H1 (cell line): ENCODE measurements around the gene WDR3. TPM values are rescaled to one million over a fixed set of nuclear protein-coding genes. Genes with fewer than 3 reads are reported as not detected.

Experiments used
- CTCF ChIA-PET: fragments of 300-600 bp; sonication (Branson Sonifier 250); formaldehyde crosslinking; loops from one replicate; lab custom pipeline; 2021; ENCODE audit not compliant: partially characterized antibody; lab: Charles Lee
- POLR2A ChIA-PET: fragments of 300-600 bp; sonication (Branson Sonifier 250); formaldehyde crosslinking; loops from one replicate; lab custom pipeline; 2021; ENCODE audit warnings: inconsistent platforms; ENCODE audit not compliant: partially characterized antibody; lab: Charles Lee
- DNase-seq, 2 experiments: peaks; one replicate each; pipeline versions ENCODE4 v3.0.0 to v3.0.0-alpha.2; 2010 to 2022; ENCODE audit warnings: low spot score in 2 of 2, low read depth in 1 of 2, mixed read lengths in 1 of 2
- FAIRE-seq: peaks from 2 replicates; lab custom pipeline; 2011; peaks lifted over from hg19 to GRCh38; lab: Jason Lieb, UNC
- H2AFZ ChIP-seq: 2 replicates; pipeline ENCODE4 v1.8.1; 2012; ENCODE audit warnings: low read length, inconsistent platforms
- H2AK5ac ChIP-seq: 2 replicates; pipeline ENCODE4 v1.6.1; 2013; ENCODE audit warnings: low read depth, low read length
- H2BK120ac ChIP-seq: replicated peaks from 2 replicates; pipeline ENCODE3; 2013; ENCODE audit warnings: low read depth, low read length, inconsistent platforms
- H2BK12ac ChIP-seq: 2 replicates; pipeline ENCODE4 v1.6.1; 2013; ENCODE audit warnings: low read depth, low read length
- H2BK15ac ChIP-seq: 2 replicates; pipeline ENCODE4 v1.6.1; 2013; ENCODE audit warnings: low read length
- H2BK20ac ChIP-seq: 2 replicates; pipeline ENCODE4 v1.6.1; 2013; ENCODE audit warnings: low read length
- H2BK5ac ChIP-seq: 2 replicates; pipeline ENCODE4 v1.6.1; 2013; ENCODE audit warnings: low read depth, low read length
- H3K14ac ChIP-seq: 2 replicates; pipeline ENCODE4 v1.6.1; 2013; ENCODE audit warnings: inconsistent platforms; ENCODE audit not compliant: insufficient read length
- H3K18ac ChIP-seq: 2 replicates; pipeline ENCODE4 v1.6.1; 2013; ENCODE audit warnings: low read length; ENCODE audit errors: extremely low read depth
- H3K23ac ChIP-seq: 2 replicates; pipeline ENCODE4 v1.6.1; 2013; ENCODE audit warnings: inconsistent platforms; ENCODE audit not compliant: insufficient read length
- H3K23me2 ChIP-seq: 2 replicates; pipeline ENCODE4 v1.6.1; 2013; ENCODE audit warnings: low read depth, low read length
- H3K27ac ChIP-seq: 2 replicates; pipeline ENCODE4 v1.6.1; 2011; ENCODE audit warnings: low read depth, low read length, inconsistent platforms
- H3K27me3 ChIP-seq, 4 experiments: replicated peaks in 1 of 4; 1 replicate in 1 of 4; 2 replicates in 3 of 4; pipeline versions ENCODE4 v1.6.1 to v1.8.1; 2011 to 2013; ENCODE audit warnings: low read length in 3 of 4, mild to moderate bottlenecking in 3 of 4, inconsistent platforms in 2 of 4, mixed read lengths in 2 of 4, moderate library complexity in 1 of 4; ENCODE audit not compliant: control insufficient read depth in 3 of 4, insufficient read depth in 3 of 4; ENCODE audit errors: extremely low read depth in 1 of 4
- H3K36me3 ChIP-seq, 4 experiments: 2 replicates each; pipeline versions ENCODE4 v1.6.1 to v1.8.1; 2011 to 2013; ENCODE audit warnings: mild to moderate bottlenecking in 4 of 4, low read length in 3 of 4, moderate library complexity in 2 of 4, control low read depth in 1 of 4, inconsistent platforms in 1 of 4; ENCODE audit not compliant: insufficient read depth in 4 of 4, control insufficient read depth in 2 of 4
- H3K4ac ChIP-seq: replicated peaks from 2 replicates; pipeline ENCODE3; 2013; ENCODE audit warnings: low read length, low read depth, mixed read lengths, inconsistent platforms; ENCODE audit not compliant: insufficient read length
- H3K4me1 ChIP-seq, 4 experiments: replicated peaks in 1 of 4; 1 replicate in 1 of 4; 2 replicates in 3 of 4; pipeline versions ENCODE4 v1.6.1 to v1.8.1; 2011 to 2013; ENCODE audit warnings: low read length in 3 of 4, inconsistent platforms in 2 of 4, mixed read lengths in 1 of 4; ENCODE audit not compliant: insufficient read depth in 4 of 4, control insufficient read depth in 3 of 4
- H3K4me2 ChIP-seq, 2 experiments: 2 replicates each; pipeline versions ENCODE4 v1.6.1 to v1.8.1; 2011 to 2013; ENCODE audit warnings: low read depth in 2 of 2, low read length in 2 of 2, control low read depth in 1 of 2, inconsistent platforms in 1 of 2, mild to moderate bottlenecking in 1 of 2; ENCODE audit not compliant: insufficient read depth in 1 of 2
- H3K4me3 ChIP-seq, 4 experiments: fragments of 200-600, 300-600 bp in 1 of 4; sonication (generic), shearing (Covaris generic), sonication (Bioruptor Twin) in 1 of 4; 2 replicates each; pipeline versions ENCODE4 v1.5.1 to v1.8.1; 2011 to 2016; ENCODE audit warnings: low read length in 4 of 4, low read depth in 3 of 4, control low read depth in 2 of 4, inconsistent platforms in 2 of 4, mild to moderate bottlenecking in 2 of 4, mixed read lengths in 1 of 4, moderate library complexity in 1 of 4; ENCODE audit not compliant: insufficient read depth in 2 of 4; ENCODE audit errors: extremely low read depth in 1 of 4
- H3K56ac ChIP-seq: replicated peaks from 2 replicates; pipeline ENCODE3; 2013; ENCODE audit warnings: low read depth, mild to moderate bottlenecking, mixed read lengths, low read length, inconsistent platforms; ENCODE audit not compliant: insufficient read length
- H3K79me1 ChIP-seq: 2 replicates; pipeline ENCODE4 v1.6.1; 2013; ENCODE audit warnings: low read depth, low read length, control low read depth
- H3K79me2 ChIP-seq, 2 experiments: 2 replicates each; pipeline versions ENCODE4 v1.6.1 to v1.8.1; 2012 to 2013; ENCODE audit warnings: low read length in 2 of 2, mild to moderate bottlenecking in 2 of 2, inconsistent platforms in 1 of 2; ENCODE audit not compliant: insufficient read depth in 2 of 2, control insufficient read depth in 1 of 2
- H3K9ac ChIP-seq, 4 experiments: replicated peaks in 1 of 4; 1 replicate in 1 of 4; 2 replicates in 3 of 4; pipeline versions ENCODE4 v1.6.1 to v1.8.1; 2011 to 2013; ENCODE audit warnings: low read depth in 3 of 4, low read length in 3 of 4, control low read depth in 2 of 4, mild to moderate bottlenecking in 2 of 4, moderate library complexity in 2 of 4, inconsistent platforms in 1 of 4; ENCODE audit errors: extremely low read depth in 1 of 4
- H3K9me3 ChIP-seq, 2 experiments: 2 replicates each; pipeline versions ENCODE4 v1.6.1 to v1.8.1; 2012 to 2013; ENCODE audit warnings: mild to moderate bottlenecking in 2 of 2, moderate library complexity in 2 of 2, control low read depth in 1 of 2, inconsistent platforms in 1 of 2, low read depth in 1 of 2, low read length in 1 of 2, mixed read lengths in 1 of 2; ENCODE audit not compliant: insufficient read depth in 2 of 2
- H4K20me1 ChIP-seq, 2 experiments: replicated peaks in 1 of 2; 2 replicates each; pipeline versions ENCODE3 to v1.8.1; 2011 to 2013; ENCODE audit warnings: inconsistent platforms in 2 of 2, low read length in 2 of 2, mild to moderate bottlenecking in 1 of 2; ENCODE audit not compliant: insufficient read depth in 2 of 2, control insufficient read depth in 1 of 2
- H4K5ac ChIP-seq: 2 replicates; pipeline ENCODE4 v1.6.1; 2013; ENCODE audit warnings: low read length, low read depth, mixed read lengths, inconsistent platforms; ENCODE audit not compliant: insufficient read length
- H4K8ac ChIP-seq: 2 replicates; pipeline ENCODE4 v1.8.0; 2013; ENCODE audit warnings: mild to moderate bottlenecking, moderate library complexity, low read length, inconsistent platforms; ENCODE audit not compliant: insufficient read depth; ENCODE audit errors: extremely low read depth
- H4K91ac ChIP-seq: replicated peaks from 2 replicates; pipeline ENCODE3; 2013; ENCODE audit warnings: low read length, mixed read lengths, inconsistent platforms; ENCODE audit not compliant: insufficient read length
- ASH2L ChIP-seq: fragments of 200-600, 300-600 bp; sonication (generic); IDR thresholded peaks from one replicate; pipeline ENCODE4 v1.7.1; 2017; ENCODE audit warnings: low read length
- BACH1 ChIP-seq: IDR thresholded peaks from 2 replicates; pipeline ENCODE4 v1.6.1; 2012; ENCODE audit warnings: low read length, improper control_type of control experiment
- CHD1 ChIP-seq: IDR thresholded peaks from 2 replicates; pipeline ENCODE4 v1.6.1; 2012; ENCODE audit warnings: low read depth, low read length, improper control_type of control experiment
- KDM1A ChIP-seq: fragments of 200-600, 300-600 bp; sonication (generic); IDR thresholded peaks from 2 replicates; pipeline ENCODE4 v1.7.1; 2016; ENCODE audit warnings: mild to moderate bottlenecking, low read length, borderline replicate concordance
- RAD21 ChIP-seq, 2 experiments: IDR thresholded peaks in 1 of 2; conservative IDR thresholded peaks in 1 of 2; 2 replicates each; pipeline ENCODE4 v1.6.1; 2011; ENCODE audit warnings: low read depth in 2 of 2, low read length in 2 of 2, improper control_type of control experiment in 1 of 2, inconsistent platforms in 1 of 2, mild to moderate bottlenecking in 1 of 2, moderate library complexity in 1 of 2
- SP2 ChIP-seq: IDR thresholded peaks from 2 replicates; pipeline ENCODE4 v1.6.1; 2012; ENCODE audit warnings: mild to moderate bottlenecking, low read length, inconsistent platforms
- TEAD4 ChIP-seq: IDR thresholded peaks from 2 replicates; pipeline ENCODE4 v1.6.1; 2012; ENCODE audit warnings: low read depth, low read length, inconsistent platforms, mixed read lengths
- ZNF274 ChIP-seq: IDR thresholded peaks from 2 replicates; pipeline ENCODE4 v1.7.0; 2012; ENCODE audit warnings: low read length, borderline replicate concordance; ENCODE audit errors: extremely low read depth
- WGBS, 2 experiments: shearing (Covaris generic) in 1 of 2; methylation state at CpG; one replicate each; pipeline versions ENCODE4 v1.1.6 to v1.1.7; 2013 to 2015; ENCODE audit warnings: low lambda C conversion rate in 2 of 2, mixed read lengths in 2 of 2, inconsistent platforms in 1 of 2, low coverage in 1 of 2, missing lambda C conversion rate in 1 of 2; ENCODE audit not compliant: insufficient replicate concordance in 2 of 2, insufficient coverage in 1 of 2, insufficient read length in 1 of 2; ENCODE audit errors: extremely low coverage in 1 of 2, missing lambda C conversion rate in 1 of 2; 5-methylcytosine and 5-hydroxymethylcytosine counted together
- polyA plus RNA-seq, 7 experiments: library from polyadenylated mRNA; depleted of rRNA in 3 of 7; stranded (reverse) in 5 of 7; unstranded in 2 of 7; fragments of >200 nt in 5 of 7; fragments of 200-250 nt in 2 of 7; gene quantifications; 1 replicate in 5 of 7; 2 replicates in 1 of 7; 4 replicates in 1 of 7; pipeline versions ENCODE4 v1.2.1 to v1.2.3, GENCODE V29; 2011 to 2013; ENCODE audit warnings: missing spikeins in 2 of 7, mixed read lengths in 2 of 7
- total RNA-seq: library from RNA; stranded (reverse); fragmentation: NEBNext Ultra II Directional; extraction: Animal tissue kit (Norgen Biotek cat#: 25700); gene quantifications from 2 replicates; pipeline ENCODE4 v1.2.1, GENCODE V29; 2021
- TF ChIP-seq, protein P1 (sequence below): IDR thresholded peaks from 2 replicates; pipeline ENCODE4 v1.6.1; 2012; ENCODE audit warnings: inconsistent platforms

Gene WDR3
- total and polyA plus RNA-seq, 2 of the 8 experiments (the other 6 are each of a cell fraction or from before 2014, with no cell fraction given), result 18.2 to 67.9 TPM

DNA sequence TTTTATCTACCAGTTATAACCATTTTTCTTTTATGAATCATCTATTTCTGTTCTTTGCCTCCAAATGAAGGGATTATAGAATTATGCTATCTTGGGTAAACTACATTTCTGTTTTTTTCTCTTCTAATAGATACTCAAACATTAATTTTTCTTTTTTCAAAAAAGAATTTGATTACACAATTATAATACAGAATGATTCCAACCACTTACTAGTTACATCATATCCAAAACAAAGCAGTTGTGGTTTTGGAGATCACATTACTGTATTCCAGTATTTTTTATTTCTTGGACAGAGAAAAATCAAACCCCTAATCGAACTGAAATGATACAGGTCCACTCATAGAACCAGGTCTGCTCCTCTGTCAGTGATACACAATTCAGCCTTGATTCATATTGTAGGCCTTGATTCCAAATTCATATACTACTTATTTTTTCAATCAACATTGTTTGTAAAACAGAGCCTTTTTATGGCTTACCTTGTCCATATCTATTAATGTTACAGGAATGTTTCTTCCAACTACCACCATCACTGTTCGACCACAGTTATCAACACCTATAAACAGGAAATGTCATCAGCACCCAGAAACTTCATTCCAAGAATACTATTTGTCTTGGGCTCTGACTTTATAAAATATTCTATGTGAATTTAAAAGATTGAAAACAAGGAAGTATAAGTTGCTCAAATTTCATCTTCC is 43.3 kb upstream of the WDR3 start:
- Histone ChIP-seq H3K4me1 (no peaks in the 10 kb centered on the region), H3K27me3 (no peaks in the 10 kb centered on the region), H2AFZ (no peak overlapping the region), H2BK20ac (no peak overlapping the region), H3K4me3 (no peak overlapping the region), H4K91ac (no peak overlapping the region), H4K5ac (no peak overlapping the region), H2BK12ac (no peak overlapping the region), H4K8ac (no peak overlapping the region), H3K18ac (no peak overlapping the region), H2BK5ac (no peak overlapping the region), H2BK120ac (no peak overlapping the region), H3K56ac (no peak overlapping the region), H3K9me3 (no peaks in the 10 kb centered on the region), H3K79me2 (no peaks in the 10 kb centered on the region), H3K23ac (no peak overlapping the region), H2AK5ac (no peak overlapping the region), H2BK15ac (no peak overlapping the region), H3K14ac (no peak overlapping the region), H3K79me1 (no peaks in the 10 kb centered on the region), H4K20me1 (no peaks in the 10 kb centered on the region), H3K4ac (no peak overlapping the region), H3K36me3 (peaks cover 0 to 2% (median 0%) of the 10 kb centered on the region in 4 experiments; a peak in 3 of 8 replicates), H3K23me2 (no peaks in the 10 kb centered on the region), H3K27ac (no peak overlapping the region), H3K4me2 (no peak overlapping the region), H3K9ac (no peak overlapping the region)
- no peak for DNase-seq
- POLR2A ChIA-PET, result no interaction called here
- TF ChIP-seq TEAD4 (no peak), RAD21 (IDR thresholded peaks at IDR 0.05 in 1 of 2, conservative IDR thresholded peaks at IDR 0.05 in 1 of 2; ENCODE audit: low read depth in 2 of 2, low read length in 2 of 2) (no peak), CHD1 (no peak), ZNF274 (no peak), BACH1 (no peak), KDM1A (no peak), ASH2L (no peak), SP2 (no peak)
- TF ChIP-seq, protein P1, sequence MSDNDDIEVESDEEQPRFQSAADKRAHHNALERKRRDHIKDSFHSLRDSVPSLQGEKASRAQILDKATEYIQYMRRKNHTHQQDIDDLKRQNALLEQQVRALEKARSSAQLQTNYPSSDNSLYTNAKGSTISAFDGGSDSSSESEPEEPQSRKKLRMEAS, result no peak
- CTCF ChIA-PET, result interaction anchor here (0.8 to 2.5 kb wide), 2 partner anchors 9 to 11 kb away, joined by 3 to 16 read pairs; no protein-coding TSS in a partner anchor
- FAIRE-seq, result no peak
- WGBS, 2 experiments, result 89% methylated on average over 2 of the region's 2 CpGs; no CpG with 5 or more reads in 1 of the 2 experiments
